SU-DHL-6 (cell line): ENCODE data around the gene NRSN2.

Experiments
- EZH2phosphoT487 ChIP-seq: fragments of 200-600 bp; sonication (generic), shearing (Covaris generic); conservative IDR thresholded peaks from 2 replicates; pipeline ENCODE4 v1.6.1; 2018; ENCODE audit warnings: mild to moderate bottlenecking, antibody characterized with exemption, low read length, moderate library complexity, mixed read lengths
- TF ChIP-seq, protein P1 (sequence below): fragments of 200-600 bp; sonication (generic); IDR thresholded peaks from one replicate; pipeline ENCODE4 v1.5.1; 2017; ENCODE audit warnings: antibody characterized with exemption, mild to moderate bottlenecking, low read length, moderate library complexity; ENCODE audit not compliant: insufficient read depth, poor library complexity, severe bottlenecking

DNA sequence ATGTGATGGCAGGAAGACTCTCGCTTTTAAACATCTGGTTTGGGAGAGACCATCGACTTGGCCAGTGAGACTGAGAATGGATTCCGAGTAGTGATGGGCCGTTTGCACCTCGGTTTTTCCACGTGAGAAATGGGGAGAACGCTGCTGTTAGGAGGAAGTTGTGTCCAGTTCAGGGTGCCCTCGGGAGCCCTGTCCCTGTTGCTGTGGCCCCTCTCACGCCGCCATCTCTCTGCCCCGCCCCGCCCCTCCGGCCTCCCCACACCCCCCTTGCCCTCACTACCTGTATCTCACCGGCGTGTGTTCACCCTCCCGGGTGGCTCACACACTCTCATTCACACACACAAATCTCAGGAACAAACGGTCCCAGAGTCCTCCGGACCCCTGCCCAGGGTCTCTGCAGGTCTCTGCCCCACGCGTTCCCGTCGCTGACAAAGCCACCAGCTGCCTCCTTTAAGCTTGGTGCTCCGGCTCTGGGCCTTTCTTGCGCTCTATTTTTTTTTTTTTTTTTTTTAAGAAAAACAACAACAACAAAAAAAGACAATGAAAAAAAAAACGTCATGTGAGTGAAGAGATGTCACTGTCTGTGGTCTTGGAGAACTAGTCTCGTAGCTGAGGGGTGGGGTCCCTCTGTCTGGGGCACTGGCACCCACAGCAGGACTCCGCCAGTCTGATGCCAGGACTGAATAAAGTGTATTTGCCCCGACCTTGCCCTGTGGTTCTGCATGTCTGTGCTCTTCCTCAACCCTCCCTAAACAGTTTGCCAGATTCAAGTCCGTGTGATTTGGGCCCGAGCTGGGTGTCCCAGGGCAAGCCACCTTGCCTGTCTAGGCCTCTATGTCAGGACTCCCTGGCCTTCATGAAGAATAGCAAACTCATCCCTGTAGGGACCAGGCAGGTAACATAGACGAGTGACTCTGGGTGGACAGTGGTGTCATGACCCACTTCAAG is 18.6 kb upstream of the NRSN2 start:
- TF ChIP-seq, protein P1, sequence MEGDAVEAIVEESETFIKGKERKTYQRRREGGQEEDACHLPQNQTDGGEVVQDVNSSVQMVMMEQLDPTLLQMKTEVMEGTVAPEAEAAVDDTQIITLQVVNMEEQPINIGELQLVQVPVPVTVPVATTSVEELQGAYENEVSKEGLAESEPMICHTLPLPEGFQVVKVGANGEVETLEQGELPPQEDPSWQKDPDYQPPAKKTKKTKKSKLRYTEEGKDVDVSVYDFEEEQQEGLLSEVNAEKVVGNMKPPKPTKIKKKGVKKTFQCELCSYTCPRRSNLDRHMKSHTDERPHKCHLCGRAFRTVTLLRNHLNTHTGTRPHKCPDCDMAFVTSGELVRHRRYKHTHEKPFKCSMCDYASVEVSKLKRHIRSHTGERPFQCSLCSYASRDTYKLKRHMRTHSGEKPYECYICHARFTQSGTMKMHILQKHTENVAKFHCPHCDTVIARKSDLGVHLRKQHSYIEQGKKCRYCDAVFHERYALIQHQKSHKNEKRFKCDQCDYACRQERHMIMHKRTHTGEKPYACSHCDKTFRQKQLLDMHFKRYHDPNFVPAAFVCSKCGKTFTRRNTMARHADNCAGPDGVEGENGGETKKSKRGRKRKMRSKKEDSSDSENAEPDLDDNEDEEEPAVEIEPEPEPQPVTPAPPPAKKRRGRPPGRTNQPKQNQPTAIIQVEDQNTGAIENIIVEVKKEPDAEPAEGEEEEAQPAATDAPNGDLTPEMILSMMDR, result no peak
- no peak for TF ChIP-seq EZH2phosphoT487
